ENCODE data around the gene ZBTB6. TPM values are rescaled to one million over a fixed set of nuclear protein-coding genes. Genes with fewer than 3 reads are reported as not detected.

The ZBTB6 gene
- 1 to 10 TPM; 4.7 to 6.6 (median 5.8) TPM for total RNA-seq
- 16.4 TPM for total RNA-seq (2013)

- no peaks in the 10 kb centered on the region for H3K9me3 ChIP-seq (ENCODE audit: control insufficient read depth, insufficient read depth, low read length)
- TF ChIP-seq CTCF (IDR thresholded peaks at IDR 0.05): no peak
- no peaks in the 10 kb centered on the region for H3K9me3 Mint-ChIP-seq
- peak; percentile 87 to 93 (median 87) for ATAC-seq
- intact Hi-C loops (cut with micrococcal nuclease): loop anchor here (1.0 to 2.0 kb wide), 2 partner anchors 8 to 18 kb away; partner anchors contain the start of genes RC3H2 and ZBTB26
- H3K4me1 Mint-ChIP-seq: peaks cover 28 to 31% of the 10 kb centered on the region in 2 donors
- H3K27ac ChIP-seq (ENCODE audit: low read length): peak within 1 kb of the TSS; percentile 83
- H3K36me3 ChIP-seq (ENCODE audit: control insufficient read depth, insufficient read depth, low read length): peaks cover 28% of the 10 kb centered on the region
- H3K4me3 ChIP-seq (ENCODE audit: low read length): peak within 1 kb of the TSS; percentile 88
- WGBS (ENCODE audit: insufficient coverage): under 1% methylated on average over 35 of the region's 35 CpGs
- H3K36me3 Mint-ChIP-seq: no peaks in the 10 kb centered on the region
- peak; percentile 42 to 88 for DNase-seq
- no peaks in the 10 kb centered on the region for H3K27me3 ChIP-seq (ENCODE audit: control insufficient read depth, insufficient read depth, low read length)
- H3K27ac Mint-ChIP-seq: peak within 1 kb of the TSS; percentile 91 to 92
- H3K4me3 Mint-ChIP-seq: peak within 1 kb of the TSS; percentile 95
- peaks cover 9% of the 10 kb centered on the region for H3K4me1 ChIP-seq (ENCODE audit: control insufficient read depth, insufficient read depth, low read length)
- no peaks in the 10 kb centered on the region for H3K27me3 Mint-ChIP-seq (ENCODE audit: low read depth in 2 of 2)
Measured at GRCh38 chr9:122912964-122913673, at the start of gene ZBTB6. ZBTB6 (minus strand) TSS chr9:122913323; CDS start chr9:122912072, 1,251 bp downstream.

DNA sequence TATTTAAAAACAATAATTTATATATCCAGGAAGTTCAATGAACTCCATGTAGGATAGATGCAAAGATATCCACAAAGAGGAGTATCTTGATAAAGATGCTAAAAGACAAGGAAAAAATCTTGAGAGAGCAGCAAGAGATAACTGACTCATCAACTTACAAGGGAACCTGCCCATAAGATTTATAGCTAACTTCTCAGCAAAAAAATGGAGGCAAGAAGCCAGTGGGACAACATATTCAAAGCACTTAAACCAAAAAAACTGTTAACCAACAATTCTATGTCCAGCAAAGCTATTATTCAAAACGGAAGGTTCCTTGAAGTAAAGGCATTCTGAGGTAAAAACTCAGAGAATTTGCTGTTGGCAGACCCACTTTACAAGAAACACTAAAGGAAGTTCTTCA is 48.0 kb upstream of the ZBTB6 start:
- ATAC-seq (no peak), DNase-seq (no peak)
- WGBS (ENCODE audit: insufficient coverage): 100% methylated on average over 1 of the region's 1 CpG
- no peak overlapping the region for H3K4me3 Mint-ChIP-seq
- H3K36me3 ChIP-seq (ENCODE audit: control insufficient read depth, insufficient read depth, low read length): peaks cover 3% of the 10 kb centered on the region
- no peak overlapping the region for H3K4me3 ChIP-seq (ENCODE audit: low read length)
- H3K9me3 Mint-ChIP-seq: peaks cover 0 to 2% of the 10 kb centered on the region in 2 donors
- H3K9me3 ChIP-seq (ENCODE audit: control insufficient read depth, insufficient read depth, low read length): no peaks in the 10 kb centered on the region
- H3K4me1 Mint-ChIP-seq: peaks cover 0 to 5% of the 10 kb centered on the region in 2 donors
- TF ChIP-seq CTCF (IDR thresholded peaks at IDR 0.05): no peak
- peaks cover 15% of the 10 kb centered on the region for H3K36me3 Mint-ChIP-seq
- intact Hi-C loops (cut with micrococcal nuclease): no loop called here
- H3K27me3 Mint-ChIP-seq (ENCODE audit: low read depth in 2 of 2): no peaks in the 10 kb centered on the region
- H3K27ac Mint-ChIP-seq: no peak overlapping the region
- H3K27me3 ChIP-seq (ENCODE audit: control insufficient read depth, insufficient read depth, low read length): no peaks in the 10 kb centered on the region
- H3K27ac ChIP-seq (ENCODE audit: low read length): no peak overlapping the region
- no peaks in the 10 kb centered on the region for H3K4me1 ChIP-seq (ENCODE audit: control insufficient read depth, insufficient read depth, low read length)

DNA sequence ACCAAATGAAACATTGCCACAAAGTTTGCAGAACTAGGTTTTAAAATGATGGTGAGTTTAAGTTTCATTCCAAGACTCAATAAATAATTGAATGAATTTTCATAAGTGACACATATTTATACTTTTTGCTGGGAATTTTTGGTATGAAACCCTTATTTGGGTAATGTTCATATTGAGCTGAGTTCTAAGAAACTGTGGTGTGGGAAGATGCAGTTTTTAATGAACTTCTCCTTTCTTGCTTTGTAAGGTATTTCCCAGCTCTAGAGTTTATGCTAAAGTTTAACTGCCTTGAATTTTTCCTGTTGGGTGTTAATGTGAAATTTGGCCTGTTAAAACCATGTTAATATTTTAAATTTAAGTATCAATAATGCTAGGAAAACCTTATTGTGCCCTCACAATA is 42.8 kb upstream of the ZBTB6 start:
- H3K27ac ChIP-seq (ENCODE audit: low read length): no peak overlapping the region
- no peak for DNase-seq
- no peak for ATAC-seq
- no peaks in the 10 kb centered on the region for H3K4me1 ChIP-seq (ENCODE audit: control insufficient read depth, insufficient read depth, low read length)
- Mint-ChIP-seq H3K27me3 (ENCODE audit: low read depth in 2 of 2) (no peaks in the 10 kb centered on the region), H3K9me3 (peaks cover 0 to 2% of the 10 kb centered on the region in 2 donors), H3K4me3 (no peak overlapping the region), H3K27ac (no peak overlapping the region), H3K4me1 (peaks cover 14 to 16% of the 10 kb centered on the region in 2 donors), H3K36me3 (peaks cover 14% of the 10 kb centered on the region)
- H3K27me3 ChIP-seq (ENCODE audit: control insufficient read depth, insufficient read depth, low read length): no peaks in the 10 kb centered on the region
- TF ChIP-seq CTCF (IDR thresholded peaks at IDR 0.05): no peak
- H3K9me3 ChIP-seq (ENCODE audit: control insufficient read depth, insufficient read depth, low read length): no peaks in the 10 kb centered on the region
- intact Hi-C loops (cut with micrococcal nuclease): no loop called here
- H3K36me3 ChIP-seq (ENCODE audit: control insufficient read depth, insufficient read depth, low read length): peaks cover 3% of the 10 kb centered on the region
- H3K4me3 ChIP-seq (ENCODE audit: low read length): no peak overlapping the region

DNA sequence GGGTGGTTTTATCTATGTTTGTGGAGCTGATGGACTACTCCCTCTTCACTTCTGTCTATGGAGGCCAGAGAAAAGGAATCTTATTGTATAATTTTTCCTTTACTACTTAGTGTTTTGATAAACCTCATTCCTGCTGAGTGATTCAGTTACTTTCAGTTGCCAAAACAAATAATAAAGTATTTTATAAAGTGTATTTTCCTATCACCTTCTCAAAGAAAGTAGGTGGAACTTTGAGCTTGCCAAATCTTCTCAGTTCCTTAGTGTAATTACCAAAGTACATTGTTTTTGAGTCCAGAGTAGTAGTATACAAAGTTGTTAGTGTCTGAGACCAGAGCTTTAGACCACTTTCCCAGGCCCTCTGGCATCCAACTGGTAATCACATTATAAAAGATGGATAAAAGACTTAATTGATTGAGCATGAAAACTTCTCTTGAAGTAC is 41.1 kb upstream of the ZBTB6 start:
- TF ChIP-seq CTCF (IDR thresholded peaks at IDR 0.05): no peak
- H3K27me3 ChIP-seq (ENCODE audit: control insufficient read depth, insufficient read depth, low read length): no peaks in the 10 kb centered on the region
- H3K36me3 ChIP-seq (ENCODE audit: control insufficient read depth, insufficient read depth, low read length): no peaks in the 10 kb centered on the region
- peaks cover 21 to 25% of the 10 kb centered on the region in 2 donors for H3K4me1 Mint-ChIP-seq
- H3K27ac Mint-ChIP-seq: no peak overlapping the region
- H3K27ac ChIP-seq (ENCODE audit: low read length): no peak overlapping the region
- H3K4me3 ChIP-seq (ENCODE audit: low read length): no peak overlapping the region
- H3K9me3 ChIP-seq (ENCODE audit: control insufficient read depth, insufficient read depth, low read length): no peaks in the 10 kb centered on the region
- no peaks in the 10 kb centered on the region for H3K9me3 Mint-ChIP-seq
- no peaks in the 10 kb centered on the region for H3K36me3 Mint-ChIP-seq
- no peak overlapping the region for H3K4me3 Mint-ChIP-seq
- H3K27me3 Mint-ChIP-seq (ENCODE audit: low read depth in 2 of 2): no peaks in the 10 kb centered on the region
- no peaks in the 10 kb centered on the region for H3K4me1 ChIP-seq (ENCODE audit: control insufficient read depth, insufficient read depth, low read length)
- intact Hi-C loops (cut with micrococcal nuclease): no loop called here
- DNase-seq (no peak), ATAC-seq (no peak)

Data from natural killer cell (primary cell).